DND-41 (cell line): ENCODE data around the gene CRY2.

Experiments used
- CTCF ChIP-seq: IDR thresholded peaks from 2 replicates; pipeline ENCODE4 v1.5.1; 2012; ENCODE audit warnings: borderline replicate concordance, low read length, moderate library complexity, mild to moderate bottlenecking; ENCODE audit not compliant: poor library complexity, severe bottlenecking; ENCODE audit errors: extremely low read depth
- EZH2 ChIP-seq: IDR thresholded peaks from 3 replicates; pipeline ENCODE4 v1.6.1; 2012; ENCODE audit warnings: borderline replicate concordance, low read depth, mild to moderate bottlenecking, moderate library complexity, low read length, inconsistent platforms; ENCODE audit not compliant: severe bottlenecking

GRCh38 chr11:45907911-45908370 is 60.7 kb downstream of the CRY2 start:
- TF ChIP-seq CTCF (no peak), EZH2 (no peak)
